HCT116 (cell line): Measurements from ENCODE around the gene ASIC3. TPM values are rescaled to one million over a fixed set of nuclear protein-coding genes. Genes with fewer than 3 reads are reported as not detected.

Experiments
- ATAC-seq: fragments of 200-7000 bp; cut with Tn5 transposase; 2 replicates; pipeline ENCODE4 v1.9.1; 2020; ENCODE audit warnings: mild to moderate bottlenecking, moderate library complexity
- BruUV-seq: library from RNA; stranded (reverse); fragments of 400-500 nt; replicated peaks from 2 replicates; lab custom pipeline; 2021; lab: Mats Ljungman, UMichigan
- CTCF ChIA-PET: fragments of 300-600 bp; sonication (Branson Sonifier 250); formaldehyde crosslinking; loops from one replicate; lab custom pipeline; 2021; ENCODE audit warnings: antibody characterized with exemption; lab: Charles Lee
- POLR2A ChIA-PET: fragments of 300-600, 350-600 bp; sonication (Branson Sonifier 250); formaldehyde crosslinking; loops from one replicate; lab custom pipeline; 2021; ENCODE audit warnings: antibody characterized with exemption; lab: Charles Lee
- RAD21 ChIA-PET, 2 experiments: fragments of 300-600 bp; sonication (Branson Sonifier 250); formaldehyde crosslinking; loops; one replicate each; lab custom pipeline; 2023; ENCODE audit warnings: low total read pairs in 2 of 2; ENCODE audit not compliant: uncharacterized antibody in 2 of 2, unreplicated experiment in 2 of 2, low non-redundant PET in 1 of 2; lab: Charles Lee
- DNase-seq: peaks from one replicate; pipeline ENCODE4 v3.0.0-alpha.2; 2010; ENCODE audit warnings: low read depth, low spot score
- H2AFZ ChIP-seq: fragments of 200-600 bp; shearing (Covaris generic), sonication (generic); 2 replicates; pipeline ENCODE4 v1.6.1; 2017; ENCODE audit warnings: low read depth, mixed run types, mixed read lengths, antibody characterized with exemption, low read length; ENCODE audit not compliant: poor library complexity, severe bottlenecking
- H3K27ac ChIP-seq: 2 replicates; pipeline ENCODE4 v1.5.1; 2012; ENCODE audit warnings: low read depth, low read length
- H3K27me3 ChIP-seq: fragments of 200-600 bp; sonication (generic); 2 replicates; pipeline ENCODE4 v1.6.1; 2016; ENCODE audit warnings: mixed run types, low read length, mixed read lengths; ENCODE audit not compliant: insufficient read depth
- H3K36me3 ChIP-seq, 2 experiments: fragments of 200-500 bp in 1 of 2; fragments of 200-600 bp in 1 of 2; sonication (Bioruptor generic) in 1 of 2; sonication (generic) in 1 of 2; 2 replicates each; pipeline versions ENCODE4 v1.5.1 to v1.6.1; 2014 to 2016; ENCODE audit warnings: low read length in 2 of 2, inconsistent platforms in 1 of 2, mixed read lengths in 1 of 2, mixed run types in 1 of 2; ENCODE audit not compliant: insufficient read depth in 2 of 2, control insufficient read depth in 1 of 2
- H3K4me1 ChIP-seq, 2 experiments: fragments of 200-600 bp in 1 of 2; sonication (generic) in 1 of 2; 2 replicates each; pipeline versions ENCODE4 v1.5.1 to v1.6.1; 2012 to 2017; ENCODE audit warnings: low read length in 2 of 2, inconsistent platforms in 1 of 2, mild to moderate bottlenecking in 1 of 2, mixed read lengths in 1 of 2, mixed run types in 1 of 2, moderate library complexity in 1 of 2; ENCODE audit not compliant: insufficient read depth in 2 of 2, control insufficient read depth in 1 of 2
- H3K4me2 ChIP-seq: fragments of 200-600 bp; sonication (generic); 2 replicates; pipeline ENCODE4 v1.6.1; 2017; ENCODE audit warnings: mixed run types, low read length, mixed read lengths
- H3K4me3 ChIP-seq, 2 experiments: fragments of 200-600 bp in 1 of 2; sonication (generic) in 1 of 2; replicated peaks in 1 of 2; 2 replicates each; pipeline ENCODE4 v1.5.1; 2011 to 2016; ENCODE audit warnings: low read length in 2 of 2, control low read depth in 1 of 2, low read depth in 1 of 2, mild to moderate bottlenecking in 1 of 2, mixed read lengths in 1 of 2, mixed run types in 1 of 2
- H3K79me2 ChIP-seq: fragments of 200-600 bp; sonication (generic); 2 replicates; pipeline ENCODE4 v1.6.1; 2017; ENCODE audit warnings: mild to moderate bottlenecking, mixed run types, low read length, moderate library complexity, mixed read lengths; ENCODE audit not compliant: insufficient read depth
- H3K9ac ChIP-seq: fragments of 200-600 bp; sonication (generic); 2 replicates; pipeline ENCODE4 v1.6.1; 2016; ENCODE audit warnings: low read length, mixed read lengths
- H3K9me2 ChIP-seq: fragments of 200-600 bp; sonication (generic), shearing (Covaris generic); 2 replicates; pipeline ENCODE4 v1.6.1; 2017; ENCODE audit warnings: mixed run types, mild to moderate bottlenecking, moderate library complexity; ENCODE audit not compliant: insufficient read depth
- H3K9me3 ChIP-seq, 2 experiments: fragments of 200-500 bp in 1 of 2; fragments of 200-600 bp in 1 of 2; sonication (Bioruptor generic) in 1 of 2; sonication (generic) in 1 of 2; 2 replicates each; pipeline ENCODE4 v1.6.1; 2014 to 2017; ENCODE audit warnings: low read length in 2 of 2, mixed read lengths in 2 of 2, inconsistent platforms in 1 of 2, low read depth in 1 of 2, mild to moderate bottlenecking in 1 of 2, mixed run types in 1 of 2, moderate library complexity in 1 of 2; ENCODE audit not compliant: control insufficient read depth in 1 of 2, insufficient read depth in 1 of 2
- H4K20me1 ChIP-seq: fragments of 200-600 bp; sonication (generic), shearing (Covaris generic); 2 replicates; pipeline ENCODE4 v1.6.1; 2017; ENCODE audit warnings: mixed run types, mild to moderate bottlenecking, moderate library complexity; ENCODE audit not compliant: insufficient read depth
- CBX3 ChIP-seq: IDR thresholded peaks from 2 replicates; pipeline ENCODE4 v1.6.1; 2012; ENCODE audit warnings: low read depth
- CEBPB ChIP-seq: IDR thresholded peaks from 2 replicates; pipeline ENCODE4 v1.6.1; 2012; ENCODE audit warnings: low read depth
- EGR1 ChIP-seq: IDR thresholded peaks from 2 replicates; pipeline ENCODE4 v1.6.1; 2012; ENCODE audit warnings: low read depth
- EZH2phosphoT487 ChIP-seq: fragments of 200-600 bp; IDR thresholded peaks from 2 replicates; pipeline ENCODE4 v1.6.1; 2018; ENCODE audit warnings: antibody characterized with exemption, borderline replicate concordance
- JUND ChIP-seq: IDR thresholded peaks from 2 replicates; pipeline ENCODE4 v1.6.1; 2012
- POLR2A ChIP-seq: IDR thresholded peaks from 2 replicates; pipeline ENCODE4 v1.7.0; 2011; ENCODE audit warnings: borderline replicate concordance; ENCODE audit not compliant: insufficient read depth, insufficient read length; ENCODE audit errors: extremely low read depth
- POLR2AphosphoS5 ChIP-seq: IDR thresholded peaks from 2 replicates; pipeline ENCODE4 v1.6.1; 2011; ENCODE audit warnings: mild to moderate bottlenecking, low read depth, low read length, moderate library complexity
- SIN3A ChIP-seq: IDR thresholded peaks from 2 replicates; pipeline ENCODE4 v1.6.1; 2012; ENCODE audit warnings: low read depth
- SRF ChIP-seq: IDR thresholded peaks from 2 replicates; pipeline ENCODE4 v1.6.1; 2012; ENCODE audit warnings: low read depth
- TCF7L2 ChIP-seq: IDR thresholded peaks from 2 replicates; pipeline ENCODE4 v1.7.0; 2011; ENCODE audit warnings: borderline replicate concordance, inconsistent platforms; ENCODE audit not compliant: insufficient read depth, insufficient read length; ENCODE audit errors: extremely low read depth
- YY1 ChIP-seq: IDR thresholded peaks from 2 replicates; pipeline ENCODE4 v1.6.1; 2011; ENCODE audit warnings: low read length, low read depth, moderate library complexity, mild to moderate bottlenecking; ENCODE audit not compliant: insufficient replicate concordance; ENCODE audit errors: extremely low read depth
- ZNF274 ChIP-seq: fragments of 200-500 bp; sonication (Bioruptor generic); IDR thresholded peaks from 2 replicates; pipeline ENCODE4 v1.6.1; 2014; ENCODE audit warnings: mild to moderate bottlenecking, low read depth, low read length, inconsistent platforms
- intact Hi-C: fragments of 100-400 bp; cut with micrococcal nuclease; formaldehyde crosslinking; loops from 2 replicates; pipeline ENCODE4 v1.10.0; 2022
- total RNA-seq: library from RNA; stranded (reverse); gene quantifications from one replicate; pipeline ENCODE4 v1.2.1, GENCODE V29; 2021; ENCODE audit not compliant: unreplicated experiment
- TF ChIP-seq, protein P1 (sequence below): IDR thresholded peaks from 2 replicates; pipeline ENCODE4 v1.6.1; 2012; ENCODE audit warnings: low read depth

Gene ASIC3
- total RNA-seq, 1 experiment from 2014 or later: 4.4 TPM

DNA sequence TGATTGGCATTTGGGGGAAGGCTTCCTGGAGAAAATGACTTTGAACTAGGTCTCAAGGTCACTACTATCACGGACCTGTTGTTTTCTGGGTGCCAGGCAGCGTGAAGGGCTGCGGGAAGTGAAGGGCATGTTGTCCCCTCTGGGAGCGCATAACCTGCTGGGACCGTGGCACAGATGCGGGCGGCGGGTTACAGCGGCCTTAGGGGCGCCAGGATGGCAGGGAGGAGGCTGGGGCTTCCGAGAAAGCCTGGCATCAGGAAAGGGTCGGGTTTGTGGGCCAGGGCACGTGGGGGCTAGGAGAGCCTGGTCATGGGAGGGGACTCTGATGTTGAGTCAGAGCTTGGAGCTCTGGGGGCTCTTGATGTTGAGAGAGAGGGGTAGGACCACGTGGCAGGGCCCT is 17.2 kb downstream of the ASIC3 start:
- Histone ChIP-seq H3K79me2 (peaks cover 70% of the 10 kb centered on the region), H3K4me3 (no peak overlapping the region), H2AFZ (no peak overlapping the region), H3K9me2 (no peaks in the 10 kb centered on the region)
- intact Hi-C loops: no loop called here
- CTCF ChIA-PET: no interaction called here
- no peak for ATAC-seq
- no peak for TF ChIP-seq CEBPB
- TF ChIP-seq EGR1: no peak
- TF ChIP-seq, protein P1, sequence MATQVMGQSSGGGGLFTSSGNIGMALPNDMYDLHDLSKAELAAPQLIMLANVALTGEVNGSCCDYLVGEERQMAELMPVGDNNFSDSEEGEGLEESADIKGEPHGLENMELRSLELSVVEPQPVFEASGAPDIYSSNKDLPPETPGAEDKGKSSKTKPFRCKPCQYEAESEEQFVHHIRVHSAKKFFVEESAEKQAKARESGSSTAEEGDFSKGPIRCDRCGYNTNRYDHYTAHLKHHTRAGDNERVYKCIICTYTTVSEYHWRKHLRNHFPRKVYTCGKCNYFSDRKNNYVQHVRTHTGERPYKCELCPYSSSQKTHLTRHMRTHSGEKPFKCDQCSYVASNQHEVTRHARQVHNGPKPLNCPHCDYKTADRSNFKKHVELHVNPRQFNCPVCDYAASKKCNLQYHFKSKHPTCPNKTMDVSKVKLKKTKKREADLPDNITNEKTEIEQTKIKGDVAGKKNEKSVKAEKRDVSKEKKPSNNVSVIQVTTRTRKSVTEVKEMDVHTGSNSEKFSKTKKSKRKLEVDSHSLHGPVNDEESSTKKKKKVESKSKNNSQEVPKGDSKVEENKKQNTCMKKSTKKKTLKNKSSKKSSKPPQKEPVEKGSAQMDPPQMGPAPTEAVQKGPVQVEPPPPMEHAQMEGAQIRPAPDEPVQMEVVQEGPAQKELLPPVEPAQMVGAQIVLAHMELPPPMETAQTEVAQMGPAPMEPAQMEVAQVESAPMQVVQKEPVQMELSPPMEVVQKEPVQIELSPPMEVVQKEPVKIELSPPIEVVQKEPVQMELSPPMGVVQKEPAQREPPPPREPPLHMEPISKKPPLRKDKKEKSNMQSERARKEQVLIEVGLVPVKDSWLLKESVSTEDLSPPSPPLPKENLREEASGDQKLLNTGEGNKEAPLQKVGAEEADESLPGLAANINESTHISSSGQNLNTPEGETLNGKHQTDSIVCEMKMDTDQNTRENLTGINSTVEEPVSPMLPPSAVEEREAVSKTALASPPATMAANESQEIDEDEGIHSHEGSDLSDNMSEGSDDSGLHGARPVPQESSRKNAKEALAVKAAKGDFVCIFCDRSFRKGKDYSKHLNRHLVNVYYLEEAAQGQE: no peak
- TF ChIP-seq, all 23 proteins: peak for 0
- Histone ChIP-seq H4K20me1 (no peaks in the 10 kb centered on the region), H3K9me3 (no peaks in the 10 kb centered on the region), H3K4me2 (no peak overlapping the region), H3K9ac (no peak overlapping the region), H3K4me1 (peaks cover 15 to 30% of the 10 kb centered on the region in 2 experiments), H3K27ac (no peak overlapping the region), H3K27me3 (no peaks in the 10 kb centered on the region), H3K36me3 (peaks cover 39 to 45% of the 10 kb centered on the region in 2 experiments)
- ChIA-PET RAD21 (no interaction called here), POLR2A (no interaction called here)
- no TSS peak for BruUV-seq
- DNase-seq: no peak

DNA sequence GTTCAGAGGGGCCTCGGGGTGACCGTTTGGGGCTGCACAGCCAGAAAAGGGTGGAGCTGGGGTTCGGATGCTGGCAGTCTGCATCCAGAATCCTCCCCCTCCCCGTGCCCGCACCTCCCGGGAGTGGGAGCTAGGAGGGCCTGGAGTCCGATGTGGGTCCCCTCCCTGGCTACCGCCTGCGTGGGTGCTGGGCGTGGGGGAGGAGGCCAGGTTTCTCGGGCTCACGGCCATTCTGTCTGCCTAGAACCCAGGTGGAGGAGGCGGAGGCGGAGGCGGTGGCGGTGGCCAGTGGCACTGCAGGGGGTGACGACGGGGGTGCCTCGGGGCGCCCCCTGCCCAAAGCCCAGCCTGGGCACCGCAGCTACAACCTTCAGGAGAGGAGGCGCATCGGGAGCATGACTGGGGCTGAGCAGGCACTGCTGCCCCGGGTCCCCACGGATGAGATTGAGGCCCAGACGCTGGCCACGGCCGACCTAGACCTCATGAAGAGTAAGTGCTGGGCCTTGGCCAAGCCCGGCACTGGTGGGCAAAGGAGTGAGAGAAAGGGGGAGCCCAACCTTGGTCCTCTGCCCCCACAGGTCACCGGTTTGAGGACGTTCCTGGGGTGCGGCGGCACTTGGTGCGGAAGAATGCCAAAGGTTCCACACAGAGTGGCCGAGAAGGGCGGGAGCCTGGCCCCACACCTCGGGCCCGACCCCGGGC is 18.1 kb downstream of the ASIC3 start:
- Histone ChIP-seq H3K4me2 (no peak overlapping the region), H3K27ac (no peak overlapping the region), H2AFZ (no peak overlapping the region), H4K20me1 (no peaks in the 10 kb centered on the region), H3K4me3 (no peak overlapping the region), H3K27me3 (no peaks in the 10 kb centered on the region), H3K9me3 (no peaks in the 10 kb centered on the region), H3K4me1 (peaks cover 11 to 21% of the 10 kb centered on the region in 2 experiments), H3K79me2 (peaks cover 61% of the 10 kb centered on the region), H3K9me2 (no peaks in the 10 kb centered on the region), H3K9ac (no peak overlapping the region), H3K36me3 (peaks cover 42 to 52% of the 10 kb centered on the region in 2 experiments)
- RAD21 ChIA-PET: no interaction called here
- DNase-seq (no peak), ATAC-seq (no peak)
- BruUV-seq: no TSS peak
- intact Hi-C loops: no loop called here
- POLR2A ChIA-PET: no interaction called here
- TF ChIP-seq EZH2phosphoT487: no peak
- TF ChIP-seq ZNF274: no peak
- TF ChIP-seq TCF7L2: no peak
- no peak for TF ChIP-seq SRF
- TF ChIP-seq CEBPB: no peak
- TF ChIP-seq SIN3A: no peak
- no peak for TF ChIP-seq CBX3
- TF ChIP-seq POLR2AphosphoS5: no peak
- no peak for TF ChIP-seq JUND
- TF ChIP-seq POLR2A: no peak
- TF ChIP-seq YY1: no peak
- CTCF ChIA-PET: no interaction called here
